ENCODE measurements around the gene EVI5. TPM values are rescaled to one million over a fixed set of nuclear protein-coding genes. Genes with fewer than 3 reads are reported as not detected.

Gene EVI5
- total and polyA plus RNA-seq, 11 donors: 3.5 to 34.6 (median 23.5) TPM

- H3K4me1 ChIP-seq: peaks cover 0 to 44% (median 0%) of the 10 kb centered on the region in 12 donors
- no peak for DNase-seq
- H3K27me3 ChIP-seq: no peaks in the 10 kb centered on the region
- H3K9me3 ChIP-seq: no peaks in the 10 kb centered on the region
- intact Hi-C loops (cut with DNase I): no loop called here
- H3K27ac ChIP-seq: peak overlapping the region in 4 of 12 donors; percentile 4 to 77 (median 33)
- H3K4me3 ChIP-seq: peak overlapping the region in 2 of 12 donors; percentile 1 to 12
- TF ChIP-seq POLR2A (IDR thresholded peaks at IDR 0.05) (no peak), CTCF (IDR thresholded peaks at IDR 0.05) (no peak)
- peak; percentile 50 to 80 (median 60) for ATAC-seq
- H3K36me3 ChIP-seq: no peaks in the 10 kb centered on the region
- WGBS, 4 donors: 44 to 65% (median 51%) methylated on average over 4 of the region's 4 CpGs
Observed at GRCh38 chr1:92459871-92460320, 325.0 kb downstream of the EVI5 start.

Other genes with a start within 250 kb of the EVI5 start
- 100 to 1,000 TPM; 463 to 779 (median 580) TPM for gene RPL5, start 46.9 kb upstream of the EVI5 start, total RNA-seq
- 1,000 to 10,000 TPM; 1,040 to 1,711 TPM for gene RPL5, start 46.9 kb upstream of the EVI5 start, polyA plus RNA-seq
- 10 to 100 TPM in 2 of 9 donors, 1 to 10 TPM in 7; 4.6 to 11.6 (median 6.5) TPM for gene DIPK1A, start 176.4 kb upstream of the EVI5 start, total RNA-seq
- gene DIPK1A, start 176.4 kb upstream of the EVI5 start, polyA plus RNA-seq: 1 to 10 TPM; 2.8 to 6.1 TPM